Activated T-helper 2 cell treated with anti-CD3 and anti-CD28 coated beads, Interferon-gamma antibody, Interleukin-2, Interleukin-4, amounts not matched to agents 10 μg/mL and 5 μg/mL and 100 μg/mL, durations not matched to agents 14 hours and 24 hours and 36 hours (primary cell): ENCODE data around the gene KLHL36. TPM values are rescaled to one million over a fixed set of nuclear protein-coding genes. Genes with fewer than 3 reads are reported as not detected.

Experiments used
- DNase-seq: peaks from one replicate; pipeline ENCODE4 v3.0.0; 2021; ENCODE audit warnings: low spot score
- H3K27ac Mint-ChIP-seq: one replicate; pipeline ENCODE4 v1.8.0; 2021; ENCODE audit warnings: mixed read lengths
- H3K27me3 Mint-ChIP-seq: one replicate; pipeline ENCODE4 v1.8.0; 2021; ENCODE audit warnings: low read depth, mixed read lengths
- H3K36me3 Mint-ChIP-seq: one replicate; pipeline ENCODE4 v1.8.0; 2021; ENCODE audit warnings: low read depth, mixed read lengths
- H3K4me1 Mint-ChIP-seq: one replicate; pipeline ENCODE4 v1.8.0; 2021; ENCODE audit warnings: low read depth, mixed read lengths
- H3K4me3 Mint-ChIP-seq: one replicate; pipeline ENCODE4 v1.8.0; 2021; ENCODE audit warnings: low read depth, mild to moderate bottlenecking, moderate library complexity, mixed read lengths
- H3K9me3 Mint-ChIP-seq: one replicate; pipeline ENCODE4 v1.8.0; 2021; ENCODE audit warnings: mixed read lengths
- intact Hi-C: fragments of 100-400 bp; cut with micrococcal nuclease; formaldehyde crosslinking; loops from one replicate; pipeline ENCODE4 v1.15.1; 2023
- total RNA-seq: library from RNA; stranded (reverse); gene quantifications from 2 replicates; pipeline ENCODE4 v1.2.3, GENCODE V29; 2022

KLHL36 gene
- total RNA-seq, 1 donor from 2014 or later = 57.7 TPM

GRCh38 chr16:84672276-84673202, 24.2 kb downstream of the KLHL36 start:
- Mint-ChIP-seq H3K27me3 (peaks cover 8% of the 10 kb centered on the region), H3K4me1 (peaks cover 7% of the 10 kb centered on the region), H3K36me3 (no peaks in the 10 kb centered on the region), H3K4me3 (no peak overlapping the region), H3K9me3 (no peaks in the 10 kb centered on the region), H3K27ac (no peak overlapping the region)
- intact Hi-C loops = loop anchor here (1.0 kb wide), 2 partner anchors 54 to 66 kb away; no protein-coding TSS in a partner anchor
- peak; percentile 66 for DNase-seq

- Mint-ChIP-seq H3K4me1 (peaks cover 5% of the 10 kb centered on the region), H3K4me3 (no peak overlapping the region), H3K27me3 (peaks cover 12% of the 10 kb centered on the region), H3K27ac (no peak overlapping the region), H3K9me3 (no peaks in the 10 kb centered on the region), H3K36me3 (no peaks in the 10 kb centered on the region)
- DNase-seq = no peak
- intact Hi-C loops = no loop called here
These were observed 24.9 kb downstream of the KLHL36 start for GRCh38 chr16:84673203-84673535.

GRCh38 chr16:84673561-84673960, 25.2 kb downstream of the KLHL36 start:
- no peaks in the 10 kb centered on the region for H3K9me3 Mint-ChIP-seq
- H3K27me3 Mint-ChIP-seq = peaks cover 12% of the 10 kb centered on the region
- no peak overlapping the region for H3K4me3 Mint-ChIP-seq
- H3K4me1 Mint-ChIP-seq = peaks cover 5% of the 10 kb centered on the region
- H3K27ac Mint-ChIP-seq = no peak overlapping the region
- intact Hi-C loops = no loop called here
- H3K36me3 Mint-ChIP-seq = no peaks in the 10 kb centered on the region
- no peak for DNase-seq

- intact Hi-C loops = no loop called here
- H3K36me3 Mint-ChIP-seq = no peaks in the 10 kb centered on the region
- no peaks in the 10 kb centered on the region for H3K9me3 Mint-ChIP-seq
- peaks cover 5% of the 10 kb centered on the region for H3K4me1 Mint-ChIP-seq
- DNase-seq = no peak
- H3K4me3 Mint-ChIP-seq = no peak overlapping the region
- H3K27ac Mint-ChIP-seq = no peak overlapping the region
- H3K27me3 Mint-ChIP-seq = peaks cover 16% of the 10 kb centered on the region
These were observed 27.1 kb downstream of the KLHL36 start for GRCh38 chr16:84675423-84675822.

GRCh38 chr16:84675884-84676283, 27.6 kb downstream of the KLHL36 start:
- intact Hi-C loops = no loop called here
- H3K27ac Mint-ChIP-seq = no peak overlapping the region
- no peak overlapping the region for H3K4me3 Mint-ChIP-seq
- H3K27me3 Mint-ChIP-seq = peaks cover 20% of the 10 kb centered on the region
- H3K36me3 Mint-ChIP-seq = no peaks in the 10 kb centered on the region
- H3K4me1 Mint-ChIP-seq = peaks cover 5% of the 10 kb centered on the region
- no peaks in the 10 kb centered on the region for H3K9me3 Mint-ChIP-seq
- DNase-seq = no peak

GRCh38 chr16:84677017-84677803, 28.9 kb downstream of the KLHL36 start:
- H3K27ac Mint-ChIP-seq = no peak overlapping the region
- peaks cover under 1% of the 10 kb centered on the region for H3K4me1 Mint-ChIP-seq
- no peaks in the 10 kb centered on the region for H3K36me3 Mint-ChIP-seq
- H3K27me3 Mint-ChIP-seq = peaks cover 28% of the 10 kb centered on the region
- intact Hi-C loops = no loop called here
- DNase-seq = no peak
- H3K9me3 Mint-ChIP-seq = no peaks in the 10 kb centered on the region
- no peak overlapping the region for H3K4me3 Mint-ChIP-seq

GRCh38 chr16:84677849-84678248, 29.5 kb downstream of the KLHL36 start:
- no peak for DNase-seq
- peaks cover 31% of the 10 kb centered on the region for H3K27me3 Mint-ChIP-seq
- no peaks in the 10 kb centered on the region for H3K9me3 Mint-ChIP-seq
- intact Hi-C loops = no loop called here
- H3K36me3 Mint-ChIP-seq = no peaks in the 10 kb centered on the region
- no peak overlapping the region for H3K27ac Mint-ChIP-seq
- no peak overlapping the region for H3K4me3 Mint-ChIP-seq
- no peaks in the 10 kb centered on the region for H3K4me1 Mint-ChIP-seq

GRCh38 chr16:84678541-84678940, 30.2 kb downstream of the KLHL36 start:
- Mint-ChIP-seq H3K4me1 (no peaks in the 10 kb centered on the region), H3K36me3 (no peaks in the 10 kb centered on the region), H3K27ac (no peak overlapping the region), H3K9me3 (no peaks in the 10 kb centered on the region), H3K4me3 (no peak overlapping the region), H3K27me3 (peaks cover 33% of the 10 kb centered on the region)
- intact Hi-C loops = no loop called here
- DNase-seq = no peak

GRCh38 chr16:84680165-84680842, 32.0 kb downstream of the KLHL36 start:
- DNase-seq = no peak
- Mint-ChIP-seq H3K27ac (no peak overlapping the region), H3K9me3 (no peaks in the 10 kb centered on the region), H3K27me3 (peaks cover 38% of the 10 kb centered on the region), H3K4me3 (no peak overlapping the region), H3K36me3 (no peaks in the 10 kb centered on the region), H3K4me1 (no peaks in the 10 kb centered on the region)
- intact Hi-C loops = no loop called here

- intact Hi-C loops = no loop called here
- peaks cover 38% of the 10 kb centered on the region for H3K27me3 Mint-ChIP-seq
- H3K9me3 Mint-ChIP-seq = no peaks in the 10 kb centered on the region
- no peaks in the 10 kb centered on the region for H3K4me1 Mint-ChIP-seq
- no peak overlapping the region for H3K27ac Mint-ChIP-seq
- no peaks in the 10 kb centered on the region for H3K36me3 Mint-ChIP-seq
- DNase-seq = no peak
- no peak overlapping the region for H3K4me3 Mint-ChIP-seq
These were observed 32.7 kb downstream of the KLHL36 start for GRCh38 chr16:84680843-84681629.

GRCh38 chr16:84683691-84684591, 35.6 kb downstream of the KLHL36 start:
- H3K27ac Mint-ChIP-seq = no peak overlapping the region
- no peak overlapping the region for H3K4me3 Mint-ChIP-seq
- no peaks in the 10 kb centered on the region for H3K36me3 Mint-ChIP-seq
- no peak for DNase-seq
- H3K9me3 Mint-ChIP-seq = peaks cover 10% of the 10 kb centered on the region
- H3K27me3 Mint-ChIP-seq = peaks cover 30% of the 10 kb centered on the region
- intact Hi-C loops = no loop called here
- peaks cover 9% of the 10 kb centered on the region for H3K4me1 Mint-ChIP-seq
